Measurements from ENCODE around the gene ZBTB16.

- TF ChIP-seq CTCF (IDR thresholded peaks at IDR 0.05; ENCODE audit: low read depth, low read length) (no peak), POLR2A (IDR thresholded peaks at IDR 0.05; ENCODE audit: extremely low read depth, insufficient read length) (no peak)
Observed at GRCh38 chr11:114042234-114042633, 17.3 kb upstream of the ZBTB16 start.

All from NB4 (cell line).